ENCODE results near the gene RETREG1.

RETREG1 gene

DNA sequence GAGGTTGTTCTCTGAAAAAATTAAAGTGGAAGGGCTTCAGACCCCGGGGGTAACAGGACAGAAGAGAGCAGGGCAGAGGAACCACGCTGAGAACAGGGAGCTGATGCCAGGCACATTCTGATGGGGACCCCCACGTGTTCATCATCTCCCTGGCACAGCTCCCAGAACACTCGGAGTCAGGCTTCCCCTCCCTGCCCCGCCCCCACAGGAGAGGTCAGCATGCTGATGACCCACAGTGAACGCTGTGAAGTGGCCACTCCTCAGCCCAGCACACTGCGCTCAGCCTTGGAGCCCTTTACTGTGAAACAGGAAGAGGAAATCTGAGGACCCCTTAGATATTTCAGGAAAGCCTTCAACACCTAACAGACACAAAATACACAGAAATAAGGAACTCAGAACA, 16.4 kb downstream of the RETREG1 start:
- peaks cover 8% of the 10 kb centered on the region for H3K27me3 Mint-ChIP-seq
- H3K9me3 Mint-ChIP-seq: no peaks in the 10 kb centered on the region
- no peak for ATAC-seq
- H3K4me3 Mint-ChIP-seq: no peak overlapping the region
- peak overlapping the region; percentile 44 for H3K27ac Mint-ChIP-seq
- H3K4me1 Mint-ChIP-seq: peaks cover 12% of the 10 kb centered on the region
- H3K36me3 Mint-ChIP-seq: peaks cover 21% of the 10 kb centered on the region

DNA sequence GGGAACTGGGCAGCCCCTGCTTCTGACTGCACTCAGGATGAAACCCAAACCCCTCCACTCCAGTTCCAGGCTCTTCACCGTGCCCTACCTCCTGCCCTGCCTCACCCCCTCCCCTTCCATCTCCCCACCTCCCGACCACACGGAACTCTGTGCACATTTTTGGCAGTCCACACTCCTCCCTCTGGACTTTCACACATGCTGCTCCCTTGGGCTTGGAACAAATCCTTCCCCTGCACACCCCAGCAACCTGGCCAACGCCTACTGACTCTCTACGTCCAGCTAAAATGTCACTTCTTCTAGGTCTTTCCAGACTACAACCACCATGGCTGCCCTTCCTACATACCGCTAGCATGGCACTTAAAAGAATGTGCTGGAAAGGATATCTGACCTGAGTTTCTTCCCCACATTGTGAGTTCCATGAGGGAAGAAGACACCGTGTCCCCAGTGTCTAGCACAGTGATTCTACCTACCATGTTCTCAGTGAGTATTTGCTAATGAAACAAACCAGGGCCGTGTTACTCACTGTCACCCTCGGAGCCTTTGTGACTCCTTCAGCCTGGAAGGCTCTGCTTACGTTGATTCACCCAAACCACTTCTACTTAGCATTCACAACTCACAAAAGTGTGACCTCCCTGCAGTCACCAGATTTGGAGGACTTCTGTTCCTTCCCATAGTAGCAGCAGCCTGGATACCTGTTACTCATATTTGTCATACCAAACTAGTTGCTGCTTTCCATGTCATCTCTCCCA, 18.7 kb downstream of the RETREG1 start:
- ATAC-seq: no peak
- H3K4me3 Mint-ChIP-seq: no peak overlapping the region
- peaks cover 21% of the 10 kb centered on the region for H3K36me3 Mint-ChIP-seq
- peaks cover 8% of the 10 kb centered on the region for H3K27me3 Mint-ChIP-seq
- H3K4me1 Mint-ChIP-seq: peaks cover 8% of the 10 kb centered on the region
- H3K27ac Mint-ChIP-seq: no peak overlapping the region
- no peaks in the 10 kb centered on the region for H3K9me3 Mint-ChIP-seq

DNA sequence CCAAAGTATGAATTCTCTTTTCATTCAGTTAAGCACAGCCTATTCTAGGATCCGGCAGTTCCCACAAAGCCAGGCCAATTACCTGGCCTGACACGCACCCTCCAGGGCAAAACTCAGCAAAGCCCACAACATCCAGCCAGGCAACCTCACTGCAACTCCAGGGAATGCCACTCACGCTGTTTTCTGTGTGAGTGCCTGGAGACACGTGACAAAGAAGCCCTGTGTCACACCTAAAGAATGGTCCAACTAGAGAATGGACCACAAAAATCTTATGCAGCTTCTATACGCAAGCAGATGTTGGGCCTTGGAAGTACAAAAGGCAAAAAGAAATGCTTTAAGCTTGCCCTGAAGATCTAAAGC, 20.2 kb downstream of the RETREG1 start:
- no peak overlapping the region for H3K4me3 Mint-ChIP-seq
- peaks cover 8% of the 10 kb centered on the region for H3K27me3 Mint-ChIP-seq
- H3K9me3 Mint-ChIP-seq: no peaks in the 10 kb centered on the region
- peaks cover 6% of the 10 kb centered on the region for H3K4me1 Mint-ChIP-seq
- no peak overlapping the region for H3K27ac Mint-ChIP-seq
- no peak for ATAC-seq
- H3K36me3 Mint-ChIP-seq: peaks cover 16% of the 10 kb centered on the region

DNA sequence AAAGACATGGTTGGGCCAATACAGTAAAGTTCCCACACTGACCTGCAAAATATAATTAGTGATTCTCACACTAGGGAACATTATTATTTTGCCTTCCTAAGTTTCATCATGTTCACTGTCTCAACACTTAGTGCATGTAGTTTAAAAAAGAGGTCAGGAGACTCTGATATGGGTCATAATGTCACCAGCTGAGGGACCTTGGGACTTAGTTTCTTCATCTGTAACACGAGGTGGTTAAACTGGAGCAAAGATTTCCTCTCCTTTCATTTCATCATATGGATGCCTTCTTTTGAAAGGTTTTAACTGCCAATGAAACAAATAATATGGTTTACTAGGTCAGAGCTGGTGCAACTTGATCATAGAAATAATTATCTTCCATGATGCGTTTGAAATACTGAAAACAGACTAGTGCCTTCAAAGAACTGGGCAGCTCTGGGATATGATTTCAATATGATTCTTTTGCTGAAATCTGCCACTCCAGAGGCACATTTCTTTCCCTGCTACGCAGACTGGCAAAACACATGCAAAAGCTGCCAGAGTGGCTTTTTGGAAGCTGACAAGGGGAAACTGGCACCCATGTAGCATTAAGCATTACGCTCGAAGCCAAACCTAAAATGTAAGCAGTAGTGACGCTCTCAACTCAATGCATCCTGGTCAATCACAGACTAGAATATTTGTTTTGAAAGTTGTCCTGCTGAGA, 20.8 kb downstream of the RETREG1 start:
- no peak for ATAC-seq
- Mint-ChIP-seq H3K4me1 (peaks cover 6% of the 10 kb centered on the region), H3K27me3 (peaks cover 8% of the 10 kb centered on the region), H3K27ac (no peak overlapping the region), H3K9me3 (no peaks in the 10 kb centered on the region), H3K4me3 (no peak overlapping the region), H3K36me3 (peaks cover 16% of the 10 kb centered on the region)

DNA sequence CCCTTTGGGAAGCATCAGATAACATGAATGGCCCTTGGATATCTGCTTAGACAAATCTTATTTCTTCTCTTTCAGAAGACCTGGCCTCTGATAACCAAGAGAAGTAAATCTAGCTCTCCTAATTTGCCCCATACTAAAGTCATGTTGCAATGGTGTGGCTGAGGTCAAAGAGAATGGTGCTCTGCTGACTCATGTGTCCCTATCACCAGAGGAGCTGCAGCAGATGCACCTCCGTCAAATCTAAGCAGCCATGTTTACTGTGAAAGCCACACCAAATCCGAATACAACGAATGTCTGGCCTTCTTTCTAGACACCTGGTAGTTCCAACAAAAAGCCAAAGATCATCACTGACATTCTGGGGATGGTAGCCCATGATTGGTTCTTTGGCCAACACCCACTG, 23.2 kb downstream of the RETREG1 start:
- Mint-ChIP-seq H3K27ac (no peak overlapping the region), H3K27me3 (no peaks in the 10 kb centered on the region), H3K4me3 (no peak overlapping the region), H3K4me1 (no peaks in the 10 kb centered on the region), H3K36me3 (peaks cover 7% of the 10 kb centered on the region), H3K9me3 (peaks cover 3% of the 10 kb centered on the region)
- no peak for ATAC-seq

DNA sequence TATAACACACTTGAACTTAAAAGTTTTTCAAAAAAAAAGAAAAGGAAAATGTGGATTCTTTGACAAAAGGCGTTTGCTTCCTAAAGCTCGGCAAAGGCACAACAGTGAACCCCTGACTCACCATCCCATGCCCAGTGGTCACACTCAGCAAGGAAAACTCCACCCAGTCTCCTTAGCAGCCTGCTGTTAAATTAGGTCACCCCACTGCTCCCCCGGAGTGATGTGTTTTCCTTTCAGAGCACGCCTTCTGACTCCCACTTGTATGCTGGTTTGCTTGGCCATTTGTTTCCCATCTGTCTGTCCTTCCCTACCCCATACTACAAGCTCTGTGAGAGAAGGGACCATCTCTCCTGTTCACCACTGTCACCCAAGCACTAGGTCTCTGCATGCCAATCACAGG, 23.8 kb downstream of the RETREG1 start:
- Mint-ChIP-seq H3K9me3 (peaks cover 3% of the 10 kb centered on the region), H3K4me1 (no peaks in the 10 kb centered on the region), H3K27me3 (no peaks in the 10 kb centered on the region), H3K27ac (no peak overlapping the region), H3K36me3 (peaks cover under 1% of the 10 kb centered on the region), H3K4me3 (no peak overlapping the region)
- no peak for ATAC-seq

DNA sequence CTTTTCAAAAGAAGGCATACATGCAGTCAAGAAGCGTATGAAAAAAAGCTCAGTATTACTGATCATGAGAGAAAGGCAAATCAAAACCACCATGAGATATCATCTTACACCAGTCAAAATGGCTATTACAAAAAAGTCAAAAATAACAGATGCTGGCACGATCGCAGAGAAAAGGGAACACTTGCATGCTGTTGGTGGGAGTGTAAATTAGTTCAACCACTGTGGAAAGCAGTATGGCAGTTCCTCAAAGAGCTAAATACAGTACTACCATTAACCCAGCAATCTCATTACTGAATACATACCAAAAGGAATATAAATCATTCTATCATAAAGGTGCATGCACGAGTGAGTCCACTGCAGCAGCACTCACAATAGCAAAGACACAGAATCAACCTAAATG, 24.5 kb downstream of the RETREG1 start:
- ATAC-seq: no peak
- H3K4me3 Mint-ChIP-seq: no peak overlapping the region
- no peaks in the 10 kb centered on the region for H3K4me1 Mint-ChIP-seq
- H3K9me3 Mint-ChIP-seq: peaks cover 3% of the 10 kb centered on the region
- H3K27me3 Mint-ChIP-seq: no peaks in the 10 kb centered on the region
- H3K36me3 Mint-ChIP-seq: no peaks in the 10 kb centered on the region
- no peak overlapping the region for H3K27ac Mint-ChIP-seq

DNA sequence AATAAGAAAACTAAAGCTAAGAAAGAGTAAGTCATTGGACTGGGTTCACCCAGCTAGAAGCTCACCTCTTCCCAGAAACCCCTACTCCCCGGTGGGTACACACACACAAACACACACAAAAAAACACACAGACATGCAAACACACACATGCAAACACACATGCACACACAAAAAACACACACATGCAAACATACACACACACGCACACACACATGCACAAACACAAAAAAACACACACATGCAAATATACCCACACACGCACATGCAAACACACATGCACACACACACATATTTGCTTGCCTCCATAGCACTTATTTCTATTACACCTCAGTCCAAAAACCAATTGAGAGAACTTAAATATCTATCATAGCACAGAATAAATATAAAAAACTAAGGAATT, 26.1 kb downstream of the RETREG1 start:
- H3K36me3 Mint-ChIP-seq: no peaks in the 10 kb centered on the region
- H3K27me3 Mint-ChIP-seq: no peaks in the 10 kb centered on the region
- no peak for ATAC-seq
- H3K9me3 Mint-ChIP-seq: peaks cover 6% of the 10 kb centered on the region
- H3K4me3 Mint-ChIP-seq: no peak overlapping the region
- peaks cover 8% of the 10 kb centered on the region for H3K4me1 Mint-ChIP-seq
- H3K27ac Mint-ChIP-seq: no peak overlapping the region

GRCh38 chr5:16589658-16590057, 27.1 kb downstream of the RETREG1 start:
- Mint-ChIP-seq H3K27ac (no peak overlapping the region), H3K4me3 (no peak overlapping the region), H3K9me3 (peaks cover 6% of the 10 kb centered on the region), H3K36me3 (no peaks in the 10 kb centered on the region), H3K27me3 (no peaks in the 10 kb centered on the region), H3K4me1 (peaks cover 12% of the 10 kb centered on the region)
- no peak for ATAC-seq

GRCh38 chr5:16588434-16589214, 28.2 kb downstream of the RETREG1 start:
- no peak overlapping the region for H3K27ac Mint-ChIP-seq
- peaks cover 12% of the 10 kb centered on the region for H3K4me1 Mint-ChIP-seq
- no peak overlapping the region for H3K4me3 Mint-ChIP-seq
- no peaks in the 10 kb centered on the region for H3K36me3 Mint-ChIP-seq
- H3K27me3 Mint-ChIP-seq: no peaks in the 10 kb centered on the region
- H3K9me3 Mint-ChIP-seq: peaks cover 6% of the 10 kb centered on the region
- no peak for ATAC-seq

DNA sequence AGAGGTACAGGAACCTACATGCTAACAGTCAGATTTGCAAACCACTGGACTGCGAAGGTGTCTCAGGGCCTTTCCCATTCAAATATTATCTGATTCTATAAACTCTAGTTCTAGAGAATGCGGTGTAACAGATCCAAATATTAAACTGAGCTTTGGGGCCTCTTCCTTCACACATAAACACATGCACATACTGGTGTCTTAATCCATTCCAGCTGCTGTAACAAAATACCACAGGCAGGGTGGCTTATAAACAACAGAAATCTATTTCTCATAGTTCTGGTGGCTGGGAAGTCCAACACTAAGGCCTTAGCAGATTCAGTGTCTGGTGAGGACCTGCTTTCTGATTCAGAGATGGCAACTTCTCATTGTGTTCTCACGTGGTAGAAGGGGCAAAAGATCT, 30.2 kb downstream of the RETREG1 start:
- Mint-ChIP-seq H3K27me3 (no peaks in the 10 kb centered on the region), H3K9me3 (peaks cover 6% of the 10 kb centered on the region), H3K4me1 (peaks cover 12% of the 10 kb centered on the region), H3K27ac (no peak overlapping the region), H3K36me3 (no peaks in the 10 kb centered on the region), H3K4me3 (no peak overlapping the region)
- ATAC-seq: no peak

- no peak for ATAC-seq
- no peak overlapping the region for H3K4me3 Mint-ChIP-seq
- no peak overlapping the region for H3K27ac Mint-ChIP-seq
- peaks cover 12% of the 10 kb centered on the region for H3K4me1 Mint-ChIP-seq
- peaks cover 2% of the 10 kb centered on the region for H3K9me3 Mint-ChIP-seq
- H3K27me3 Mint-ChIP-seq: no peaks in the 10 kb centered on the region
- no peaks in the 10 kb centered on the region for H3K36me3 Mint-ChIP-seq
Measured at GRCh38 chr5:16585041-16585667, 31.6 kb downstream of the RETREG1 start.

GRCh38 chr5:16582081-16582480, 34.7 kb downstream of the RETREG1 start:
- no peaks in the 10 kb centered on the region for H3K27me3 Mint-ChIP-seq
- no peak overlapping the region for H3K4me3 Mint-ChIP-seq
- H3K9me3 Mint-ChIP-seq: peaks cover 8% of the 10 kb centered on the region
- H3K36me3 Mint-ChIP-seq: peaks cover 5% of the 10 kb centered on the region
- ATAC-seq: no peak
- H3K4me1 Mint-ChIP-seq: peaks cover 12% of the 10 kb centered on the region
- no peak overlapping the region for H3K27ac Mint-ChIP-seq

- ATAC-seq: no peak
- no peaks in the 10 kb centered on the region for H3K27me3 Mint-ChIP-seq
- peaks cover under 1% of the 10 kb centered on the region for H3K4me1 Mint-ChIP-seq
- H3K9me3 Mint-ChIP-seq: peaks cover 5% of the 10 kb centered on the region
- no peak overlapping the region for H3K4me3 Mint-ChIP-seq
- H3K36me3 Mint-ChIP-seq: peaks cover 5% of the 10 kb centered on the region
- no peak overlapping the region for H3K27ac Mint-ChIP-seq
Measured at GRCh38 chr5:16580382-16580781, 36.4 kb downstream of the RETREG1 start.

GRCh38 chr5:16579142-16579847, 37.5 kb downstream of the RETREG1 start:
- H3K27ac Mint-ChIP-seq: no peak overlapping the region
- H3K4me1 Mint-ChIP-seq: peaks cover 1% of the 10 kb centered on the region
- peaks cover 5% of the 10 kb centered on the region for H3K36me3 Mint-ChIP-seq
- H3K27me3 Mint-ChIP-seq: no peaks in the 10 kb centered on the region
- H3K9me3 Mint-ChIP-seq: peaks cover 5% of the 10 kb centered on the region
- no peak for ATAC-seq
- H3K4me3 Mint-ChIP-seq: no peak overlapping the region
